Ishikawa (cell line): ENCODE data around the gene AGAP1.

Source experiments
- CEBPB ChIP-seq: IDR thresholded peaks from 2 replicates; pipeline ENCODE4 v1.6.1; 2012
- CREB1 ChIP-seq: IDR thresholded peaks from 2 replicates; pipeline ENCODE4 v1.6.1; 2012; ENCODE audit warnings: low read depth
- EGR1 ChIP-seq: IDR thresholded peaks from 2 replicates; pipeline ENCODE4 v1.6.1; 2012
- EP300 ChIP-seq: IDR thresholded peaks from 2 replicates; pipeline ENCODE4 v1.6.1; 2012; ENCODE audit warnings: borderline replicate concordance
- FOXM1 ChIP-seq: IDR thresholded peaks from 2 replicates; pipeline ENCODE4 v1.6.1; 2012; ENCODE audit warnings: low read depth, borderline replicate concordance
- MAX ChIP-seq: IDR thresholded peaks from 2 replicates; pipeline ENCODE4 v1.6.1; 2012
- NFIC ChIP-seq: IDR thresholded peaks from 2 replicates; pipeline ENCODE4 v1.6.1; 2012
- RAD21 ChIP-seq: IDR thresholded peaks from 2 replicates; pipeline ENCODE4 v1.6.1; 2012; ENCODE audit warnings: low read depth
- REST ChIP-seq: IDR thresholded peaks from 2 replicates; pipeline ENCODE4 v1.6.1; 2012; ENCODE audit warnings: low read depth, mild to moderate bottlenecking
- TAF1 ChIP-seq: IDR thresholded peaks from 2 replicates; pipeline ENCODE4 v1.6.1; 2012; ENCODE audit warnings: low read depth, mild to moderate bottlenecking
- TCF12 ChIP-seq: IDR thresholded peaks from 2 replicates; pipeline ENCODE4 v1.6.1; 2012; ENCODE audit warnings: low read depth
- TEAD4 ChIP-seq: IDR thresholded peaks from 2 replicates; pipeline ENCODE4 v1.6.1; 2012
- USF1 ChIP-seq: IDR thresholded peaks from 2 replicates; pipeline ENCODE4 v1.6.1; 2012
- YY1 ChIP-seq: IDR thresholded peaks from 2 replicates; pipeline ENCODE4 v1.6.1; 2012; ENCODE audit warnings: low read depth
- ZBTB7A ChIP-seq: IDR thresholded peaks from 2 replicates; pipeline ENCODE4 v1.6.1; 2012; ENCODE audit warnings: low read depth

Gene AGAP1

DNA sequence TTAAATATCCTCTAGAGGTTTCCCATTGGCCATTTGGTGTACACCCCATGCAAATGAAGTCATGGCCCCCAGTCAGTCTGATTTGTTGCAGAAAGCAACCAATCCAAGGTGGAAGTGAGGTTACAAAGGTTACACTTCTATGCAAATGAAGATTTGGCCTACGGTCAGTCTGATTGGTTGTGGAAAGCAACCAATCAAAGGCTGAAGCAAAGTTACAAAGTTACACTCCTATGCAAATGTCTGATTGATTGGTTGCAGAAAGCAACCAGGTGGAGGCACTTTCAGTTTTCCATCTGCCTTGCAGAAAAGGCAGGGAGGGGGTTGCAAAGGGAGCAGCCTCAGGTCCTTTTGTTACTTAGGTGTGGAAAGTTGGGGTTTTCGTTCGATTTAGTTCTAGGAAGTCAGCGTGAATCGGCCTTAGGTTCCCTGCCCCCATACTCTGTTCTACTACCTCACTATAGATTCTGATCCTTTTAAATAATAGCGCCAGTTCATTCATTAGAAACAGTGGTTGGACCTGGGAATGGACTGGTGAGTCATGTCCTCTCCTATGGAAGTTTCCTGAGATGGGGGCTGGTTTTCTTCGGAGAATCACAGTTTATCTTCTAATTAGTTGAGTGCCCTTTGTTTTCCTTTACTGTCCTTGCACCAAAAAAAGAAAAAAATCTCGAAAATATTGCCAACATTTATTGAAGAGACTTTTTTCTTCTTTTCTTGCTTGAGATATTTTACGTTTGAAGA, 279.5 kb downstream of the AGAP1 start:
- TF ChIP-seq CREB1, result no peak
- TF ChIP-seq TCF12, result no peak
- TF ChIP-seq YY1, result no peak
- no peak for TF ChIP-seq MAX
- no peak for TF ChIP-seq FOXM1
- no peak for TF ChIP-seq RAD21
- no peak for TF ChIP-seq CEBPB
- TF ChIP-seq NFIC, result no peak
- TF ChIP-seq TEAD4, result no peak
- no peak for TF ChIP-seq EP300
- no peak for TF ChIP-seq USF1
- TF ChIP-seq REST, result no peak
- no peak for TF ChIP-seq TAF1
- no peak for TF ChIP-seq EGR1
- no peak for TF ChIP-seq ZBTB7A

DNA sequence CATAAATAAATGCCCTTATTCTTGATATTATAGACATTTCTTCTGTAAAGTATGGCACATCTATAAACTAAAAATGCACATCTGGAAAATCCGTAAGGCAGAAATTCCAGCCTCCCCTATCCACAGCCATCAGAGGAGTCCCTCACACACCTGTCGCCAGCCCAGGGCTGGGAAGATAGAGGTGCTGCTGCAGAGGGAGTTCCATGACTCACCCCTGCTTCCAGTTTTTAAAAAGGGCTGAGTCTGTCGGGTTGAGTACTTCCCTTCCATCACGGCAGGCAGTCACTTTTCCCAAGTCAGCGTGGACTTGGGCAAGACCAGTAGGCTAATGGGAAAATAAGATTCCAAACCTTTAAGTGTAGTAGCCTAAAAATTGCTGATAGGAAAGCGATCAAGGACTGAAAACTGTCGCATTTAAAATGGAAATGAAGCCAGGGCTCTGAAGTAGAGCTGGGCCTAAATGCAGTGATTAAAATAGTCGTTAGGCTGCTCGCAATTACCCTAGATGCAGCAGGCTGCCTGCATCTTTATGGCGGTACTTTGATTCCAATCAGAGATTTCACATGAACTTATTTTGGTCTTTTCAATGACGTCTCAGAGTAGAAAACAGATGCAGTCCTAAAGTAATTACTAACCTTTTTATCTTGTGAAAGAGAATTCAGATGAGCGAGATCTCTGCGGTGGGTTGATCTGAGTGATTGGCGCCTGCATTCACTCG, 280.5 kb downstream of the AGAP1 start:
- TF ChIP-seq REST (no peak), NFIC (no peak), TAF1 (no peak), TEAD4 (no peak), EGR1 (no peak), MAX (no peak), ZBTB7A (no peak), CREB1 (no peak), CEBPB (no peak)

DNA sequence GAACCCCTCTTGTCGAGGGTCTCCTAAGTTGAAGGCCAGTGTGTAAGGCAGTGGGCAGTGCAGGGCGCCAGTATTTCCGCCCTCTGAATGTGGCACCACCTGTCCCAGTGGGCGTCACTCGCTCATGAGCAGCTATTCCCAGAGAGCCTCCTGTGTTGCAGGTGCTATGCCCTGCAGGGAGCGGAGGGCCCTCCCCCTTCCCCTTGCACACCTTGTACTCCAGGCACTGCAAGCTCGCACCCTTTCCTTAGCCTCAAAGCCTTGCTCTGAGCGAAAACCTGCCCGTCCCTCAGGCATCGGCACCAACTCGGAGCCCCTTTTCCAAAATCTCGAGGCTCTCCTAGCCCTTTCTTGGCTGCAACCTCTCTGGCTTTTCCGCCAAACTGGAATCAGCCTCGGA, 282.7 kb downstream of the AGAP1 start:
- no peak for TF ChIP-seq TCF12
- TF ChIP-seq ZBTB7A, result no peak
- TF ChIP-seq YY1, result no peak
- TF ChIP-seq RAD21, result no peak
- TF ChIP-seq CEBPB, result no peak
- no peak for TF ChIP-seq USF1
- TF ChIP-seq CREB1, result no peak
- no peak for TF ChIP-seq EGR1

DNA sequence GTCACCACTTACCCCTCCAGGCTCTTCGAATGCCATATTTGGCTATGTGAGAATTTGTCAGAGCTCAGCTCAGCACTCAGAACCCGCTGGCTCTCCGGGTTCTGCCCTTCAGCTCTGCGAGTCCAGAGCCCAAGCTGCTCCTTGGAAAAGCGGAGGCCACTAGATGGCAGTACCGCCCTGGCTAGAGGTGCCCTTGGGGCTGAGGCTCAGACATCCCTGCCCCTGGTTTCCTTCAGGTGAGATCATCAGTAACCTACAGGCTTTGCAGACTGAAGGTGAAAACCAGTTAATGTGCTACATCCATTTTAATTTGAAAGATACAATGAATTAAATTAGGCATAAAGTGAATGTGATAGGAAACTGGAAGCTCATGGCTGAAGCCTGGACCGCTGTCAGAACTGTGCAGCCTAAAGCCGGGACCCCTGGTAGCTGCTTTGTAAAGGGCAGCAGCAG, 285.6 kb downstream of the AGAP1 start:
- TF ChIP-seq USF1 (no peak), RAD21 (peak; percentile 84), EP300 (no peak), ZBTB7A (no peak)

GRCh38 chr2:235780401-235780800, 286.6 kb downstream of the AGAP1 start:
- TF ChIP-seq YY1 (no peak), ZBTB7A (no peak), FOXM1 (no peak), TEAD4 (no peak), TAF1 (no peak), RAD21 (no peak), EP300 (no peak), NFIC (no peak), USF1 (no peak), TCF12 (no peak)
